Duodenal mucosa (tissue), 2 donors: ENCODE results near the gene MARCHF2.
A peak's percentile ranks its signal among the peaks of the same experiment; 100 is the strongest.

ENCODE experiments used
- H3K27ac ChIP-seq: one replicate; pipeline ENCODE4 v1.7.0; 2013; ENCODE audit warnings: low read depth, low read length
- H3K27me3 ChIP-seq, 2 donors: one replicate each; pipeline ENCODE4 v1.7.0; 2013; ENCODE audit warnings: low read length in 2 of 2, control low read depth in 1 of 2; ENCODE audit not compliant: insufficient read depth in 2 of 2, control insufficient read depth in 1 of 2
- H3K36me3 ChIP-seq, 2 donors: one replicate each; pipeline ENCODE4 v1.7.0; 2013; ENCODE audit warnings: low read length in 2 of 2, control low read depth in 1 of 2; ENCODE audit not compliant: insufficient read depth in 2 of 2, control insufficient read depth in 1 of 2
- H3K4me1 ChIP-seq, 2 donors: one replicate each; pipeline ENCODE4 v1.7.0; 2013; ENCODE audit warnings: low read length in 2 of 2, control low read depth in 1 of 2; ENCODE audit not compliant: insufficient read depth in 2 of 2, control insufficient read depth in 1 of 2
- H3K4me3 ChIP-seq, 2 donors: one replicate each; pipeline ENCODE4 v1.7.0; 2013; ENCODE audit warnings: low read length in 2 of 2, low read depth in 1 of 2
- H3K9ac ChIP-seq, 2 donors: one replicate each; pipeline ENCODE4 v1.7.0; 2013; ENCODE audit warnings: low read length in 2 of 2, low read depth in 1 of 2
- H3K9me3 ChIP-seq, 2 donors: one replicate each; pipeline ENCODE4 v1.7.0; 2013; ENCODE audit warnings: low read length in 2 of 2, control low read depth in 1 of 2; ENCODE audit not compliant: control insufficient read depth in 1 of 2

The MARCHF2 gene

GRCh38 chr19:8452446-8453123 is 39.5 kb downstream of the MARCHF2 start:
- Histone ChIP-seq H3K9ac (no peak overlapping the region), H3K9me3 (no peaks in the 10 kb centered on the region), H3K4me1 (peaks cover 31 to 33% of the 10 kb centered on the region in 2 donors), H3K36me3 (peaks cover 18 to 31% of the 10 kb centered on the region in 2 donors), H3K4me3 (no peak overlapping the region), H3K27me3 (no peaks in the 10 kb centered on the region), H3K27ac (no peak overlapping the region)

GRCh38 chr19:8453616-8454015 is 40.5 kb downstream of the MARCHF2 start:
- H3K9ac ChIP-seq: no peak overlapping the region
- no peaks in the 10 kb centered on the region for H3K9me3 ChIP-seq
- H3K4me1 ChIP-seq: peaks cover 33 to 41% of the 10 kb centered on the region in 2 donors
- H3K4me3 ChIP-seq: no peak overlapping the region
- H3K27me3 ChIP-seq: no peaks in the 10 kb centered on the region
- no peak overlapping the region for H3K27ac ChIP-seq
- H3K36me3 ChIP-seq: peaks cover 18 to 31% of the 10 kb centered on the region in 2 donors

- H3K36me3 ChIP-seq: peaks cover 18 to 34% of the 10 kb centered on the region in 2 donors
- H3K9ac ChIP-seq: no peak overlapping the region
- H3K27ac ChIP-seq: no peak overlapping the region
- no peaks in the 10 kb centered on the region for H3K27me3 ChIP-seq
- H3K4me1 ChIP-seq: peaks cover 31 to 40% of the 10 kb centered on the region in 2 donors
- no peaks in the 10 kb centered on the region for H3K9me3 ChIP-seq
- no peak overlapping the region for H3K4me3 ChIP-seq
Observed at GRCh38 chr19:8454218-8454617, 41.1 kb downstream of the MARCHF2 start.

GRCh38 chr19:8455018-8455417 is 41.9 kb downstream of the MARCHF2 start:
- H3K9me3 ChIP-seq: no peaks in the 10 kb centered on the region
- H3K4me1 ChIP-seq: peaks cover 31 to 41% of the 10 kb centered on the region in 2 donors
- H3K27ac ChIP-seq: no peak overlapping the region
- no peak overlapping the region for H3K9ac ChIP-seq
- H3K27me3 ChIP-seq: no peaks in the 10 kb centered on the region
- no peak overlapping the region for H3K4me3 ChIP-seq
- H3K36me3 ChIP-seq: peaks cover 18 to 37% of the 10 kb centered on the region in 2 donors

- Histone ChIP-seq H3K36me3 (peaks cover 18 to 39% of the 10 kb centered on the region in 2 donors), H3K27me3 (no peaks in the 10 kb centered on the region), H3K9me3 (no peaks in the 10 kb centered on the region), H3K4me1 (peaks cover 40 to 46% of the 10 kb centered on the region in 2 donors), H3K4me3 (no peak overlapping the region), H3K9ac (no peak overlapping the region), H3K27ac (no peak overlapping the region)
Observed at GRCh38 chr19:8456064-8456463, 43.0 kb downstream of the MARCHF2 start.

GRCh38 chr19:8457209-8457608 is 44.1 kb downstream of the MARCHF2 start:
- no peak overlapping the region for H3K4me3 ChIP-seq
- H3K9me3 ChIP-seq: no peaks in the 10 kb centered on the region
- H3K27ac ChIP-seq: no peak overlapping the region
- no peak overlapping the region for H3K9ac ChIP-seq
- H3K4me1 ChIP-seq: peaks cover 30 to 34% of the 10 kb centered on the region in 2 donors
- H3K27me3 ChIP-seq: no peaks in the 10 kb centered on the region
- H3K36me3 ChIP-seq: peaks cover 18 to 34% of the 10 kb centered on the region in 2 donors

- no peak overlapping the region for H3K4me3 ChIP-seq
- H3K4me1 ChIP-seq: peaks cover 25 to 30% of the 10 kb centered on the region in 2 donors
- H3K27ac ChIP-seq: no peak overlapping the region
- no peak overlapping the region for H3K9ac ChIP-seq
- no peaks in the 10 kb centered on the region for H3K27me3 ChIP-seq
- H3K36me3 ChIP-seq: peaks cover 18 to 40% of the 10 kb centered on the region in 2 donors
- H3K9me3 ChIP-seq: no peaks in the 10 kb centered on the region
Observed at GRCh38 chr19:8457827-8458226, 44.7 kb downstream of the MARCHF2 start.

- peaks cover 25 to 30% of the 10 kb centered on the region in 2 donors for H3K4me1 ChIP-seq
- peaks cover 18 to 44% of the 10 kb centered on the region in 2 donors for H3K36me3 ChIP-seq
- H3K27me3 ChIP-seq: no peaks in the 10 kb centered on the region
- H3K9ac ChIP-seq: no peak overlapping the region
- no peak overlapping the region for H3K27ac ChIP-seq
- no peaks in the 10 kb centered on the region for H3K9me3 ChIP-seq
- no peak overlapping the region for H3K4me3 ChIP-seq
Observed at GRCh38 chr19:8458380-8458779, 45.3 kb downstream of the MARCHF2 start.

- Histone ChIP-seq H3K4me3 (no peak overlapping the region), H3K4me1 (peaks cover 24 to 30% of the 10 kb centered on the region in 2 donors), H3K27me3 (no peaks in the 10 kb centered on the region), H3K27ac (no peak overlapping the region), H3K36me3 (peaks cover 22 to 47% of the 10 kb centered on the region in 2 donors), H3K9ac (peak overlapping the region in 1 of 2 donors; percentile 7), H3K9me3 (no peaks in the 10 kb centered on the region)
Observed at GRCh38 chr19:8459095-8459494, 46.0 kb downstream of the MARCHF2 start.

GRCh38 chr19:8459520-8460270 is 46.6 kb downstream of the MARCHF2 start:
- H3K9me3 ChIP-seq: no peaks in the 10 kb centered on the region
- H3K27ac ChIP-seq: no peak overlapping the region
- H3K4me3 ChIP-seq: no peak overlapping the region
- peak overlapping the region in 1 of 2 donors; percentile 7 for H3K9ac ChIP-seq
- peaks cover 21 to 30% of the 10 kb centered on the region in 2 donors for H3K4me1 ChIP-seq
- H3K36me3 ChIP-seq: peaks cover 26 to 53% of the 10 kb centered on the region in 2 donors
- H3K27me3 ChIP-seq: no peaks in the 10 kb centered on the region
